Endothelial cell of umbilical vein (primary cell): ENCODE results near the gene PCDH19. TPM values are rescaled to one million over a fixed set of nuclear protein-coding genes. Genes with fewer than 3 reads are reported as not detected.

Source experiments
- BruUV-seq: library from RNA; stranded (reverse); fragments of 400-500 nt; replicated peaks from 2 replicates; lab custom pipeline; 2021; lab: Mats Ljungman, UMichigan
- CTCF ChIA-PET: fragments of 300-600, 350-600 bp; sonication (Branson Sonifier 250); formaldehyde crosslinking; loops from one replicate; lab custom pipeline; 2021; ENCODE audit warnings: antibody characterized with exemption, inconsistent platforms; lab: Charles Lee
- POLR2A ChIA-PET: fragments of 300-600, 350-600 bp; sonication (Branson Sonifier 250); formaldehyde crosslinking; loops from one replicate; lab custom pipeline; 2021; ENCODE audit warnings: antibody characterized with exemption, inconsistent platforms; lab: Charles Lee
- DNase-seq: peaks from one replicate; pipeline ENCODE4 v3.0.0-alpha.2; 2011; ENCODE audit warnings: low read depth, low spot score
- FAIRE-seq: peaks from 2 replicates; lab custom pipeline; 2011; peaks lifted over from hg19 to GRCh38; lab: Jason Lieb, UNC
- H2AFZ ChIP-seq: 2 replicates; pipeline ENCODE4 v1.6.0; 2012; ENCODE audit warnings: low read depth, low read length, control low read depth, inconsistent platforms
- H3K27ac ChIP-seq: 2 replicates; pipeline ENCODE4 v1.5.1; 2011; ENCODE audit warnings: low read depth, mild to moderate bottlenecking, control low read depth, low read length, moderate library complexity; ENCODE audit not compliant: insufficient read depth
- H3K27me3 ChIP-seq, 2 experiments: 2 replicates each; pipeline versions ENCODE4 v1.6.0 to v1.6.1; 2011; ENCODE audit warnings: low read length in 2 of 2, mixed read lengths in 1 of 2; ENCODE audit not compliant: control insufficient read depth in 2 of 2, insufficient read depth in 2 of 2
- H3K36me3 ChIP-seq, 2 experiments: 2 replicates in 1 of 2; 3 replicates in 1 of 2; pipeline ENCODE4 v1.5.1; 2011; ENCODE audit warnings: low read length in 2 of 2, mild to moderate bottlenecking in 1 of 2, moderate library complexity in 1 of 2; ENCODE audit not compliant: control insufficient read depth in 2 of 2, insufficient read depth in 2 of 2; ENCODE audit errors: extremely low read depth in 1 of 2
- H3K4me1 ChIP-seq: 3 replicates; pipeline ENCODE4 v1.5.1; 2011; ENCODE audit warnings: mild to moderate bottlenecking, low read length; ENCODE audit not compliant: control insufficient read depth, insufficient read depth; ENCODE audit errors: extremely low read depth
- H3K4me2 ChIP-seq: 2 replicates; pipeline ENCODE4 v1.6.1; 2011; ENCODE audit warnings: low read length, control low read depth, mixed read lengths; ENCODE audit not compliant: insufficient read depth
- H3K4me3 ChIP-seq, 3 experiments: fragments of 200-600 bp in 1 of 3; sonication (generic), shearing (Covaris generic) in 1 of 3; replicated peaks in 1 of 3; 2 replicates each; pipeline ENCODE4 v1.5.1; 2011 to 2016; ENCODE audit warnings: control low read depth in 3 of 3, low read length in 3 of 3, mild to moderate bottlenecking in 2 of 3, inconsistent platforms in 1 of 3, low read depth in 1 of 3, moderate library complexity in 1 of 3; ENCODE audit not compliant: insufficient read depth in 1 of 3
- H3K79me2 ChIP-seq: 2 replicates; pipeline ENCODE4 v1.6.0; 2012; ENCODE audit warnings: low read length, inconsistent platforms; ENCODE audit not compliant: control insufficient read depth, insufficient read depth
- H3K9ac ChIP-seq: replicated peaks from 2 replicates; pipeline ENCODE3; 2011; ENCODE audit warnings: low read length, control low read depth; ENCODE audit not compliant: insufficient read depth; ENCODE audit errors: extremely low read depth
- H3K9me1 ChIP-seq: replicated peaks from 3 replicates; pipeline ENCODE4 v1.6.0; 2011; ENCODE audit warnings: mild to moderate bottlenecking, low read length; ENCODE audit not compliant: control insufficient read depth, insufficient read depth; ENCODE audit errors: extremely low read depth
- H3K9me3 ChIP-seq: replicated peaks from 2 replicates; pipeline ENCODE4 v1.5.1; 2012; ENCODE audit warnings: low read length, inconsistent platforms; ENCODE audit not compliant: control insufficient read depth, insufficient read depth
- H4K20me1 ChIP-seq: replicated peaks from 2 replicates; pipeline ENCODE3; 2011; ENCODE audit warnings: mild to moderate bottlenecking, low read length; ENCODE audit not compliant: control insufficient read depth, insufficient read depth; ENCODE audit errors: extremely low read depth
- EZH2 ChIP-seq: IDR thresholded peaks from 2 replicates; pipeline ENCODE4 v1.6.1; 2012; ENCODE audit warnings: borderline replicate concordance, low read depth, mild to moderate bottlenecking, moderate library complexity, low read length, inconsistent platforms; ENCODE audit not compliant: severe bottlenecking
- FOS ChIP-seq: IDR thresholded peaks from 2 replicates; pipeline ENCODE4 v1.6.1; 2011; ENCODE audit warnings: mild to moderate bottlenecking, low read length, moderate library complexity, borderline replicate concordance; ENCODE audit not compliant: insufficient read depth
- GATA2 ChIP-seq: IDR thresholded peaks from 2 replicates; pipeline ENCODE4 v1.7.0; 2011; ENCODE audit warnings: low read depth, mild to moderate bottlenecking, moderate library complexity, mixed read lengths, low read length; ENCODE audit not compliant: insufficient read length, insufficient read depth
- JUN ChIP-seq: IDR thresholded peaks from 2 replicates; pipeline ENCODE4 v1.6.1; 2011; ENCODE audit warnings: borderline replicate concordance, low read depth; ENCODE audit not compliant: insufficient read length, insufficient read depth
- MYC ChIP-seq: IDR thresholded peaks from one replicate; pipeline ENCODE4 v1.6.1; 2011; ENCODE audit warnings: mild to moderate bottlenecking, low read depth, low read length
- POLR2A ChIP-seq: IDR thresholded peaks from 2 replicates; pipeline ENCODE4 v1.6.1; 2012; ENCODE audit warnings: low read depth, mild to moderate bottlenecking, control low read depth, low read length
- POLR2AphosphoS5 ChIP-seq: IDR thresholded peaks from 2 replicates; pipeline ENCODE4 v1.6.1; 2012; ENCODE audit warnings: low read depth, mild to moderate bottlenecking, control low read depth, low read length, moderate library complexity; ENCODE audit not compliant: insufficient read depth
- dilution Hi-C: fragments of 300-500 bp; cut with MboI; formaldehyde crosslinking; loops from one replicate; pipeline ENCODE4 v1.15.0; 2019; ENCODE audit warnings: low sequenced_read_pairs; ENCODE audit not compliant: extremely low pct_ligation_motif_present
- intact Hi-C: fragments of 100-400 bp; cut with micrococcal nuclease; formaldehyde crosslinking; loops from one replicate; pipeline ENCODE4 v1.10.0; 2022
- polyA plus RNA-seq, 4 experiments: library from polyadenylated mRNA; depleted of rRNA in 3 of 4; stranded (reverse) in 3 of 4; unstranded in 1 of 4; fragments of >200 nt; gene quantifications; 2 replicates each; pipeline versions ENCODE4 v1.2.1 to v1.2.3, GENCODE V29; 2011 to 2012; ENCODE audit warnings: missing spikeins in 1 of 4
- total RNA-seq: library from RNA; stranded (reverse); gene quantifications from 2 replicates; pipeline ENCODE4 v1.2.3, GENCODE V29; 2021

Gene PCDH19
- total and polyA plus RNA-seq, 2 donors (not counting 3 experiments of a cell fraction or from before 2014, with no cell fraction given) = 1.2 to 4.3 TPM

GRCh38 chrX:100340491-100341141 is 69.5 kb downstream of the PCDH19 start:
- dilution Hi-C loops = no loop called here
- POLR2A ChIA-PET = no interaction called here

GRCh38 chrX:100328351-100328750 is 81.7 kb downstream of the PCDH19 start:
- Histone ChIP-seq H3K79me2 (no peaks in the 10 kb centered on the region), H3K36me3 (no peaks in the 10 kb centered on the region), H3K9ac (no peak overlapping the region), H3K4me2 (no peak overlapping the region), H3K27me3 (no peaks in the 10 kb centered on the region), H2AFZ (no peak overlapping the region), H3K27ac (no peak overlapping the region), H3K9me3 (no peaks in the 10 kb centered on the region), H3K9me1 (no peaks in the 10 kb centered on the region), H3K4me3 (no peak overlapping the region), H4K20me1 (no peaks in the 10 kb centered on the region), H3K4me1 (no peaks in the 10 kb centered on the region)
- dilution Hi-C loops = no loop called here
- no peak for TF ChIP-seq GATA2
- TF ChIP-seq FOS = no peak
- DNase-seq = no peak
- POLR2A ChIA-PET = no interaction called here
- CTCF ChIA-PET = no interaction called here
- no peak for FAIRE-seq
- BruUV-seq = no TSS peak
- intact Hi-C loops = no loop called here

More at GRCh38 chrX:100340491-100341141, 69.5 kb downstream of the PCDH19 start:
- H3K9me3 ChIP-seq = no peaks in the 10 kb centered on the region
- CTCF ChIA-PET = no interaction called here
- no peak overlapping the region for H3K4me2 ChIP-seq
- FAIRE-seq = no peak
- H2AFZ ChIP-seq = no peak overlapping the region
- H3K79me2 ChIP-seq = no peaks in the 10 kb centered on the region
- H3K27me3 ChIP-seq = no peaks in the 10 kb centered on the region
- no peaks in the 10 kb centered on the region for H3K36me3 ChIP-seq
- DNase-seq = no peak
- no peak overlapping the region for H3K9ac ChIP-seq
- no peaks in the 10 kb centered on the region for H4K20me1 ChIP-seq
- intact Hi-C loops = no loop called here
- no peaks in the 10 kb centered on the region for H3K4me1 ChIP-seq
- BruUV-seq = no TSS peak
- no peak overlapping the region for H3K27ac ChIP-seq
- H3K9me1 ChIP-seq = no peaks in the 10 kb centered on the region
- no peak overlapping the region for H3K4me3 ChIP-seq
- TF ChIP-seq JUN = no peak
- no peak for TF ChIP-seq POLR2A
- TF ChIP-seq EZH2 = no peak
- TF ChIP-seq MYC = no peak
- no peak for TF ChIP-seq POLR2AphosphoS5
